SU-DHL-6 (cell line): Measurements from ENCODE around the gene FOLR1.
"Not testable (repeated sequence)": the region's sequence is repeated elsewhere in the genome, so short reads cannot be mapped to it uniquely, and the experiment has no call there.

Source experiments
- H2AFZ ChIP-seq: fragments of 200-600 bp; sonication (generic); 2 replicates; pipeline ENCODE4 v1.6.1; 2014; ENCODE audit warnings: low read depth, mild to moderate bottlenecking, moderate library complexity, mixed read lengths, antibody characterized with exemption, low read length; ENCODE audit not compliant: severe bottlenecking
- H3F3A ChIP-seq: fragments of 200-600 bp; shearing (Covaris generic); 2 replicates; pipeline ENCODE4 v1.6.0; 2016; ENCODE audit warnings: antibody characterized with exemption, mild to moderate bottlenecking; ENCODE audit not compliant: insufficient read depth
- H3K27ac ChIP-seq: fragments of 200-600 bp; sonication (generic); 2 replicates; pipeline ENCODE4 v1.5.1; 2016; ENCODE audit warnings: low read depth, mild to moderate bottlenecking, low read length, moderate library complexity, mixed read lengths
- H3K27me3 ChIP-seq: fragments of 200-600 bp; sonication (generic), shearing (Covaris generic); 2 replicates; pipeline ENCODE4 v1.6.0; 2014; ENCODE audit warnings: mild to moderate bottlenecking, low read length
- H3K36me3 ChIP-seq: fragments of 200-600 bp; sonication (generic); 2 replicates; pipeline ENCODE4 v1.6.1; 2014; ENCODE audit warnings: mild to moderate bottlenecking, low read length, mixed read lengths
- H3K4me2 ChIP-seq: fragments of 300-600, 200-600 bp; shearing (Covaris generic), sonication (generic); 2 replicates; pipeline ENCODE4 v1.6.0; 2014; ENCODE audit warnings: low read length, low read depth, mild to moderate bottlenecking; ENCODE audit not compliant: poor library complexity, severe bottlenecking
- H3K4me3 ChIP-seq: fragments of 200-600 bp; sonication (generic); 2 replicates; pipeline ENCODE4 v1.5.1; 2014; ENCODE audit warnings: antibody characterized with exemption, low read length, mild to moderate bottlenecking, mixed read lengths; ENCODE audit not compliant: insufficient read depth, poor library complexity, severe bottlenecking
- H3K79me2 ChIP-seq: fragments of 200-600 bp; sonication (generic); 2 replicates; pipeline ENCODE4 v1.6.1; 2014; ENCODE audit warnings: mild to moderate bottlenecking, low read length, moderate library complexity; ENCODE audit not compliant: insufficient read depth
- H3K9ac ChIP-seq: fragments of 200-600 bp; sonication (generic); 2 replicates; pipeline ENCODE4 v1.7.0; 2014; ENCODE audit warnings: mild to moderate bottlenecking, low read length
- H3K9me2 ChIP-seq: fragments of 200-600 bp; sonication (generic); replicated peaks from 2 replicates; pipeline ENCODE4 v1.6.1; 2014; ENCODE audit warnings: low read length; ENCODE audit not compliant: insufficient read depth
- H3K9me3 ChIP-seq: fragments of 200-600 bp; sonication (generic); 2 replicates; pipeline ENCODE4 v1.6.1; 2014; ENCODE audit warnings: low read length, mixed read lengths; ENCODE audit not compliant: insufficient read depth
- H4K20me1 ChIP-seq: fragments of 200-600 bp; sonication (generic); 2 replicates; pipeline ENCODE4 v1.6.1; 2014; ENCODE audit warnings: low read depth, mild to moderate bottlenecking, antibody characterized with exemption, low read length, moderate library complexity, mixed read lengths
- EZH2phosphoT487 ChIP-seq: fragments of 200-600 bp; sonication (generic), shearing (Covaris generic); conservative IDR thresholded peaks from 2 replicates; pipeline ENCODE4 v1.6.1; 2018; ENCODE audit warnings: mild to moderate bottlenecking, antibody characterized with exemption, low read length, moderate library complexity, mixed read lengths
- TF ChIP-seq, protein P1 (sequence below): fragments of 200-600 bp; sonication (generic); IDR thresholded peaks from one replicate; pipeline ENCODE4 v1.5.1; 2017; ENCODE audit warnings: antibody characterized with exemption, mild to moderate bottlenecking, low read length, moderate library complexity; ENCODE audit not compliant: insufficient read depth, poor library complexity, severe bottlenecking

The FOLR1 gene

GRCh38 chr11:72150882-72151281 lies 41.1 kb upstream of the FOLR1 start:
- Histone ChIP-seq H4K20me1 (no peaks in the 10 kb centered on the region), H3K9me3 (no peaks in the 10 kb centered on the region), H3K9me2 (no peaks in the 10 kb centered on the region), H3F3A (no peaks in the 10 kb centered on the region), H2AFZ (no peak overlapping the region), H3K27me3 (no peaks in the 10 kb centered on the region), H3K79me2 (no peaks in the 10 kb centered on the region), H3K4me3 (no peak overlapping the region), H3K4me2 (no peak overlapping the region), H3K27ac (no peak overlapping the region), H3K36me3 (no peaks in the 10 kb centered on the region), H3K9ac (no peak overlapping the region)
- TF ChIP-seq EZH2phosphoT487: no peak
- TF ChIP-seq, protein P1, sequence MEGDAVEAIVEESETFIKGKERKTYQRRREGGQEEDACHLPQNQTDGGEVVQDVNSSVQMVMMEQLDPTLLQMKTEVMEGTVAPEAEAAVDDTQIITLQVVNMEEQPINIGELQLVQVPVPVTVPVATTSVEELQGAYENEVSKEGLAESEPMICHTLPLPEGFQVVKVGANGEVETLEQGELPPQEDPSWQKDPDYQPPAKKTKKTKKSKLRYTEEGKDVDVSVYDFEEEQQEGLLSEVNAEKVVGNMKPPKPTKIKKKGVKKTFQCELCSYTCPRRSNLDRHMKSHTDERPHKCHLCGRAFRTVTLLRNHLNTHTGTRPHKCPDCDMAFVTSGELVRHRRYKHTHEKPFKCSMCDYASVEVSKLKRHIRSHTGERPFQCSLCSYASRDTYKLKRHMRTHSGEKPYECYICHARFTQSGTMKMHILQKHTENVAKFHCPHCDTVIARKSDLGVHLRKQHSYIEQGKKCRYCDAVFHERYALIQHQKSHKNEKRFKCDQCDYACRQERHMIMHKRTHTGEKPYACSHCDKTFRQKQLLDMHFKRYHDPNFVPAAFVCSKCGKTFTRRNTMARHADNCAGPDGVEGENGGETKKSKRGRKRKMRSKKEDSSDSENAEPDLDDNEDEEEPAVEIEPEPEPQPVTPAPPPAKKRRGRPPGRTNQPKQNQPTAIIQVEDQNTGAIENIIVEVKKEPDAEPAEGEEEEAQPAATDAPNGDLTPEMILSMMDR: no peak

GRCh38 chr11:72153874-72154273 lies 38.1 kb upstream of the FOLR1 start:
- H3K9me3 ChIP-seq, H3K27me3 ChIP-seq, H3F3A ChIP-seq, H4K20me1 ChIP-seq, H3K27ac ChIP-seq, H3K9ac ChIP-seq, H2AFZ ChIP-seq, H3K9me2 ChIP-seq, H3K79me2 ChIP-seq, H3K4me2 ChIP-seq, H3K4me3 ChIP-seq, H3K36me3 ChIP-seq: not testable (repeated sequence)

DNA sequence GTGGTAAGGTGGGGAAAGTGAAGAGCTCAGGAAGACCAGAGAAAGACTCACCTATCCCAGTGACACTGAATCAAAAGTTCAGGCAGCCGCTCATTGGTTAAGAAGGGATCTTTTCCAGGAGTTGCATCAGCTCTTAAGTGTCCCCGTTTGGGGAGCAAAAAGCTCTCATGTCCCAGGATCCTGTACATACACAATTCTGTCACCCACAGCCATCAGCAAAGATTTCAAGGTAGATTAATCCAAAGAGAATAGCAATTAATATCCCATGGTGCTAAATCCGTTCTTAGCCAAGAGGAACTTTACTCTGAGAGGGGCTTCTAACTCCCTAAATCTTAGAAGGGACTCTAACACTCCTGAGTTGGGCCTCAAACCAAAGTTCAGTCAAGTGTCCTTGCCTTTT lies 37.1 kb upstream of the FOLR1 start:
- H3K27me3 ChIP-seq: no peaks in the 10 kb centered on the region
- no peak for TF ChIP-seq EZH2phosphoT487
- H3K9me2 ChIP-seq: no peaks in the 10 kb centered on the region
- H3K4me2 ChIP-seq: no peak overlapping the region
- no peaks in the 10 kb centered on the region for H3K79me2 ChIP-seq
- H3K4me3 ChIP-seq: no peak overlapping the region
- no peaks in the 10 kb centered on the region for H3K36me3 ChIP-seq
- H3F3A ChIP-seq: no peaks in the 10 kb centered on the region
- H3K27ac ChIP-seq: no peak overlapping the region
- no peaks in the 10 kb centered on the region for H3K9me3 ChIP-seq
- H4K20me1 ChIP-seq: no peaks in the 10 kb centered on the region
- H3K9ac ChIP-seq: no peak overlapping the region
- H2AFZ ChIP-seq: no peak overlapping the region

GRCh38 chr11:72155751-72156150 lies 36.2 kb upstream of the FOLR1 start:
- H3K36me3 ChIP-seq: no peaks in the 10 kb centered on the region
- no peaks in the 10 kb centered on the region for H3K9me2 ChIP-seq
- H3K9ac ChIP-seq: no peak overlapping the region
- no peaks in the 10 kb centered on the region for H4K20me1 ChIP-seq
- TF ChIP-seq EZH2phosphoT487: no peak
- TF ChIP-seq, protein P1: no peak
- no peaks in the 10 kb centered on the region for H3F3A ChIP-seq
- H3K27me3 ChIP-seq: no peaks in the 10 kb centered on the region
- no peaks in the 10 kb centered on the region for H3K9me3 ChIP-seq
- no peak overlapping the region for H3K4me3 ChIP-seq
- no peak overlapping the region for H3K27ac ChIP-seq
- H2AFZ ChIP-seq: no peak overlapping the region
- no peak overlapping the region for H3K4me2 ChIP-seq
- H3K79me2 ChIP-seq: no peaks in the 10 kb centered on the region
